ENCODE results near the gene VAV1.
A peak's percentile ranks its signal among the peaks of the same experiment; 100 is the strongest.

The VAV1 gene

DNA sequence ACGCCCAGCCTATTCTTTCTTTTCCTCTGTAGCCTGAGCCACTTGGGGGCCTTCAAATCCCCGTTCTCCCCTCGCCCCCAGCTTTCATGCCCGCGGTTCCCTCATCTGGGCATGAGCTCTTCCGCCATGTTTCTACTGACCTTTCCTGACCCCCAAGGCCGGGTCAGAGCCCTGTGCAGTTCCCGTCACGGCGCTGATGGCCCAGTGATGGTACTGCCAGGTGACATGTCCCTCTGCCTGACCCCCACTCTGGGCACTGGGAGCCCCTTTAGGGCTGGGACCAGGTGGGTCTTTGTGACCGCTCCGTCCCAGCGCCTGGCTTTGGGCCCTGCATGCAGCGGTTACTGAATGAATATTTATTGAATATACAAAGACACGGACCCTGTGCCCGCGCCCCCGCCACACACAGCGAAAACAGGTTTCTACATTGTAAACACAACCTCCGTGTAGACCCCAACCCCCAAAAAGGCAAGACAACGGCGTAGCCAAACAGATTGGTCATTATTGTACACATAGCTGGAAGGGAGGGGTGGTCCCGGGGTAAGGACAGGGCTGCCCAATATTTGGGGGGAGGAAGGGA lies 42.8 kb upstream of the VAV1 start:
- no peak overlapping the region for H3K4me3 ChIP-seq (ENCODE audit: low read length)
- TF ChIP-seq CTCF (conservative IDR thresholded peaks at IDR 0.05; ENCODE audit: low read length): no peak
- no peak for DNase-seq (ENCODE audit: low read depth)

GRCh38 chr19:6730153-6730804 lies 42.2 kb upstream of the VAV1 start:
- TF ChIP-seq CTCF (conservative IDR thresholded peaks at IDR 0.05; ENCODE audit: low read length): no peak
- no peak overlapping the region for H3K4me3 ChIP-seq (ENCODE audit: low read length)
- DNase-seq (ENCODE audit: low read depth): no peak

GRCh38 chr19:6730941-6731670 lies 41.4 kb upstream of the VAV1 start:
- TF ChIP-seq CTCF (conservative IDR thresholded peaks at IDR 0.05; ENCODE audit: low read length): no peak
- DNase-seq (ENCODE audit: low read depth): no peak
- no peak overlapping the region for H3K4me3 ChIP-seq (ENCODE audit: low read length)

DNA sequence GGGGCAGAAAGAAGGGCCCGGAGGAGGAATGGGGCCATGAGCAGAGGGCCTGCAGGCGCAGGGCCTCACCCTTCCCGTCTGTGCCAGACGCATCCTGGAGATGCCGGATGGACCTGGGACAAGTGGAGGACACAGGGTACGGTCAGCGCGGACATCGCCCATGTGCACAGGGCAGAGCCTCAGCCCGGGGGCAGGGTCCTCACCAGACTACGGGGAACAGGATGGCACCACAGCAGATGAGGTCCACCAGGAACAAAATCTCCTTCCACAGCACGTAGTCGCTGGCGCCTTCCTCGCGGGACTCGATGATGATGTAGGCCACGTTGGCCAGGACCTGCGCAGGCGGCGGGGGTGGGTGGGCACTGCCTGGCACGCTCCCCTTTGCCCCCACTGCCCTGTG lies 40.7 kb upstream of the VAV1 start:
- no peak overlapping the region for H3K4me3 ChIP-seq (ENCODE audit: low read length)
- no peak for DNase-seq (ENCODE audit: low read depth)
- no peak for TF ChIP-seq CTCF (conservative IDR thresholded peaks at IDR 0.05; ENCODE audit: low read length)

- H3K4me3 ChIP-seq (ENCODE audit: low read length): no peak overlapping the region
- no peak for TF ChIP-seq CTCF (conservative IDR thresholded peaks at IDR 0.05; ENCODE audit: low read length)
- DNase-seq (ENCODE audit: low read depth): no peak
Observed at GRCh38 chr19:6732803-6733337, 39.6 kb upstream of the VAV1 start.

DNA sequence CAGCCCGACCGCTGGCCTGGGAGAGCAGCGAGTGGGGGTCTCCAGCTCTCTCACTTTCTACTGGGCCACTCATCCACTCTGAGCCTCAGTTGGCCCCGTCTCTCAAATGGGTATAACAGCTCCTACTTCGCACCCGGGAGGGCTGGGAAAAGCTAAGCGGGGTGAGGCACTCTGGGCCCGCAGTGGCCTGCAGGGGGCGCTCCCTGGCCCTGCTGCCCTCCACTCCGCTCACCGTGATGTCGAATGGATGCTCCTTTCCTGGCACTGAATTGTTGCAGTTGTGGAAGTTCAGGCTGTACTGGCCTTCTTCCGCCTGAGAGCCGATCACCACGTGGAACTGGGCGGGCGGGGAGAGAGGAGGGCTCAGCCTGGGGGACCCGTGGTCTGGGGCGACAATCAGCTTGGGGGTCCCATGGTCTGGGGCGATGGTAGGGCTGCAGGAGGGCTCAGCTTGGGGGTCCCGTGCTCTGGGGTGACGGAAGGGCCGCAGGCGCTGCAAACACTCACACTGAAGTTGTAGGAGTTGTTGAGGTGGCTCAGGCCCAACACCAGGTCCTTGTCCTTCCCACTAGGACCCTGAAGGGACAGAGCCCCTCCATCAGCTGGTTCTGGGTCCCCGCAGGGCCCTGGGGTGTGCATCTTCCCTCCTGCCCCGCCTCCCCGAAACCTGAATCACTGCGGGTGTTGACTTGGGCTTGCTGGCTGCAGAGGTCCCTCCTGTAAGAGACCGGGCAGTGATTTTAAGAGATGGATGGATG lies 39.0 kb upstream of the VAV1 start:
- peak; percentile 22 for TF ChIP-seq CTCF (conservative IDR thresholded peaks at IDR 0.05; ENCODE audit: low read length)

More for the DNA sequence above, 39.0 kb upstream of the VAV1 start:
- H3K4me3 ChIP-seq (ENCODE audit: low read length): no peak overlapping the region
- no peak for DNase-seq (ENCODE audit: low read depth)
